OCI-LY7 (cell line): ENCODE results near the gene AMOTL1. TPM values are rescaled to one million over a fixed set of nuclear protein-coding genes. Genes with fewer than 3 reads are reported as not detected.

Source experiments
- BruUV-seq: library from RNA; stranded (reverse); fragments of 400-500 nt; replicated peaks from 2 replicates; lab custom pipeline; 2021; lab: Mats Ljungman, UMichigan
- CTCF ChIA-PET: fragments of 300-600 bp; sonication (Branson Sonifier 250); formaldehyde crosslinking; loops from one replicate; lab custom pipeline; 2022; ENCODE audit warnings: antibody characterized with exemption; ENCODE audit not compliant: unreplicated experiment; lab: Charles Lee
- POLR2A ChIA-PET: fragments of 300-600 bp; sonication (Branson Sonifier 250); formaldehyde crosslinking; loops from one replicate; lab custom pipeline; 2022; ENCODE audit warnings: antibody characterized with exemption; lab: Charles Lee
- DNase-seq: peaks from one replicate; pipeline ENCODE4 v3.0.0-alpha.2; 2015; ENCODE audit warnings: low spot score
- H2AFZ ChIP-seq: fragments of 200-600 bp; sonication (generic), shearing (Covaris generic); 2 replicates; pipeline ENCODE4 v1.6.1; 2014; ENCODE audit warnings: mild to moderate bottlenecking, antibody characterized with exemption, low read length, moderate library complexity
- H3K27ac ChIP-seq: fragments of 200-600 bp; sonication (generic); 2 replicates; pipeline ENCODE4 v1.5.1; 2014; ENCODE audit warnings: mixed run types, low read depth, mild to moderate bottlenecking, moderate library complexity, low read length, inconsistent platforms; ENCODE audit not compliant: poor library complexity, severe bottlenecking
- H3K36me3 ChIP-seq: fragments of 200-600 bp; sonication (generic); 2 replicates; pipeline ENCODE4 v1.6.1; 2014; ENCODE audit warnings: mild to moderate bottlenecking, antibody characterized with exemption, low read length, moderate library complexity, mixed read lengths; ENCODE audit not compliant: insufficient read depth
- H3K4me1 ChIP-seq: fragments of 200-600 bp; sonication (generic); 2 replicates; pipeline ENCODE4 v1.5.1; 2014; ENCODE audit warnings: mild to moderate bottlenecking, low read length; ENCODE audit not compliant: insufficient read depth, poor library complexity, severe bottlenecking
- H3K4me2 ChIP-seq: fragments of 200-600 bp; sonication (generic); 2 replicates; pipeline ENCODE4 v1.6.1; 2014; ENCODE audit warnings: mild to moderate bottlenecking, low read length
- H3K4me3 ChIP-seq: fragments of 200-600 bp; sonication (generic); 2 replicates; pipeline ENCODE4 v1.5.1; 2014; ENCODE audit warnings: mild to moderate bottlenecking, low read depth, low read length; ENCODE audit not compliant: poor library complexity, severe bottlenecking
- H3K79me2 ChIP-seq: fragments of 200-600 bp; sonication (generic); 2 replicates; pipeline ENCODE4 v1.6.1; 2016; ENCODE audit warnings: low read depth, mild to moderate bottlenecking, low read length, moderate library complexity, mixed read lengths; ENCODE audit not compliant: insufficient read depth
- H3K9me2 ChIP-seq: fragments of 200-600 bp; sonication (generic); 2 replicates; pipeline ENCODE4 v1.6.1; 2016; ENCODE audit warnings: mild to moderate bottlenecking, low read length, mixed read lengths; ENCODE audit not compliant: insufficient read depth
- H3K9me3 ChIP-seq: fragments of 200-600 bp; sonication (generic); 2 replicates; pipeline ENCODE4 v1.6.1; 2014; ENCODE audit warnings: mild to moderate bottlenecking, mixed run types, low read length, mixed read lengths
- H4K20me1 ChIP-seq: fragments of 200-600 bp; sonication (generic); 2 replicates; pipeline ENCODE4 v1.6.1; 2014; ENCODE audit warnings: mild to moderate bottlenecking, antibody characterized with exemption, low read length, moderate library complexity, mixed read lengths; ENCODE audit not compliant: insufficient read depth
- CTCF ChIP-seq: fragments of 200-600 bp; sonication (generic); conservative IDR thresholded peaks from 2 replicates; pipeline ENCODE4 v1.5.1; 2014; ENCODE audit warnings: mild to moderate bottlenecking, antibody characterized with exemption, low read length, moderate library complexity, mixed read lengths
- EZH2phosphoT487 ChIP-seq: fragments of 200-600 bp; sonication (generic); IDR thresholded peaks from 2 replicates; pipeline ENCODE4 v1.6.1; 2018; ENCODE audit warnings: low read depth, borderline replicate concordance, mild to moderate bottlenecking, mixed run types, antibody characterized with exemption, low read length, moderate library complexity, mixed read lengths
- intact Hi-C: fragments of 100-400 bp; cut with micrococcal nuclease; formaldehyde crosslinking; loops from one replicate; pipeline ENCODE4 v1.10.0; 2022; ENCODE audit not compliant: unreplicated experiment
- total RNA-seq, 2 experiments: library from RNA; depleted of rRNA in 1 of 2; stranded (reverse); fragments of >200 nt in 1 of 2; shearing (Covaris generic) in 1 of 2; gene quantifications; 2 replicates each; pipeline ENCODE4 v1.2.3, GENCODE V29; 2014 to 2022

AMOTL1 gene
- total RNA-seq, 2 experiments from 2014 or later: not detected

- H3K4me2 ChIP-seq: no peak overlapping the region
- intact Hi-C loops: no loop called here
- no TSS peak for BruUV-seq
These were observed 100.3 kb downstream of the AMOTL1 start for GRCh38 chr11:94868468-94868867.

GRCh38 chr11:94869186-94869585 is 101.0 kb downstream of the AMOTL1 start:
- Histone ChIP-seq H3K4me1 (no peaks in the 10 kb centered on the region), H3K9me3 (no peaks in the 10 kb centered on the region), H3K79me2 (no peaks in the 10 kb centered on the region), H2AFZ (no peak overlapping the region), H3K9me2 (no peaks in the 10 kb centered on the region), H3K36me3 (no peaks in the 10 kb centered on the region), H4K20me1 (no peaks in the 10 kb centered on the region), H3K27ac (no peak overlapping the region), H3K4me2 (no peak overlapping the region), H3K4me3 (no peak overlapping the region)
- CTCF ChIA-PET: no interaction called here
- POLR2A ChIA-PET: interaction anchor here (0.6 kb wide), 1 partner anchor 35 kb away, joined by 3 read pairs; no protein-coding TSS in a partner anchor
- intact Hi-C loops: no loop called here
- no peak for DNase-seq
- TF ChIP-seq EZH2phosphoT487: no peak
- TF ChIP-seq CTCF: no peak
- no TSS peak for BruUV-seq

More at GRCh38 chr11:94868468-94868867, 100.3 kb downstream of the AMOTL1 start:
- no peaks in the 10 kb centered on the region for H3K36me3 ChIP-seq
- DNase-seq: no peak
- no peaks in the 10 kb centered on the region for H3K79me2 ChIP-seq
- no peak overlapping the region for H3K4me3 ChIP-seq
- POLR2A ChIA-PET: no interaction called here
- no peak overlapping the region for H2AFZ ChIP-seq
- CTCF ChIA-PET: no interaction called here
- no peaks in the 10 kb centered on the region for H4K20me1 ChIP-seq
- H3K4me1 ChIP-seq: no peaks in the 10 kb centered on the region
- TF ChIP-seq CTCF (no peak), EZH2phosphoT487 (no peak)
- no peaks in the 10 kb centered on the region for H3K9me2 ChIP-seq
- H3K27ac ChIP-seq: no peak overlapping the region
- no peaks in the 10 kb centered on the region for H3K9me3 ChIP-seq

GRCh38 chr11:94870422-94870821 is 102.3 kb downstream of the AMOTL1 start:
- H3K4me2 ChIP-seq: no peak overlapping the region
- CTCF ChIA-PET: no interaction called here
- no peaks in the 10 kb centered on the region for H3K4me1 ChIP-seq
- no peak overlapping the region for H3K27ac ChIP-seq
- H2AFZ ChIP-seq: no peak overlapping the region
- intact Hi-C loops: no loop called here
- no peaks in the 10 kb centered on the region for H4K20me1 ChIP-seq
- no peaks in the 10 kb centered on the region for H3K9me3 ChIP-seq
- no peaks in the 10 kb centered on the region for H3K9me2 ChIP-seq
- H3K79me2 ChIP-seq: no peaks in the 10 kb centered on the region
- no peak for DNase-seq
- POLR2A ChIA-PET: no interaction called here
- no TSS peak for BruUV-seq
- no peak for TF ChIP-seq CTCF
- TF ChIP-seq EZH2phosphoT487: no peak
- no peaks in the 10 kb centered on the region for H3K36me3 ChIP-seq
- no peak overlapping the region for H3K4me3 ChIP-seq
